Left renal pelvis (tissue), 4 donors: ENCODE results near the gene ZNF398. TPM values are rescaled to one million over a fixed set of nuclear protein-coding genes. Genes with fewer than 3 reads are reported as not detected.
"Not testable (repeated sequence)": the region's sequence is repeated elsewhere in the genome, so short reads cannot be mapped to it uniquely, and the experiment has no call there.

Experiments
- DNase-seq, 4 donors: peaks; one replicate each; pipeline ENCODE4 v3.0.0-alpha.2; 2013; ENCODE audit warnings: low read depth in 4 of 4, low spot score in 3 of 4
- polyA plus RNA-seq, 4 donors: library from polyadenylated mRNA; unstranded; fragments of 120-200 nt; gene quantifications; one replicate each; pipeline ENCODE4 v1.2.1, GENCODE V29; 2013; ENCODE audit not compliant: insufficient read length in 4 of 4

Gene ZNF398
- 10 to 100 TPM; 13.1 to 15.4 (median 14.4) TPM for polyA plus RNA-seq

- peak in 1 of 4 donors; percentile 72 for DNase-seq
Observed at GRCh38 chr7:149147072-149147751, at the start of gene ZNF398. Gene ZNF398 (plus strand): TSS chr7:149147453. CDS start chr7:149147743, 290 bp downstream.

GRCh38 chr7:149099058-149099457, 48.2 kb upstream of the ZNF398 start:
- no peak for DNase-seq

- no peak for DNase-seq
Observed at GRCh38 chr7:149100821-149101220, 46.4 kb upstream of the ZNF398 start.

GRCh38 chr7:149102666-149103065, 44.6 kb upstream of the ZNF398 start:
- DNase-seq = no peak

- DNase-seq = no peak
Observed at GRCh38 chr7:149103424-149103823, 43.8 kb upstream of the ZNF398 start.

GRCh38 chr7:149104214-149104613, 43.0 kb upstream of the ZNF398 start:
- DNase-seq = no peak

GRCh38 chr7:149104749-149105148, 42.5 kb upstream of the ZNF398 start:
- no peak for DNase-seq

GRCh38 chr7:149109969-149110368, 37.3 kb upstream of the ZNF398 start:
- no peak for DNase-seq

GRCh38 chr7:149125189-149125862, 21.9 kb upstream of the ZNF398 start:
- no peak for DNase-seq

GRCh38 chr7:149125863-149126661, 21.2 kb upstream of the ZNF398 start, which contains the start of gene ZNF425:
Gene ZNF425 (minus strand): TSS chr7:149126324. CDS start chr7:149126213, 111 bp downstream.
- peak; percentile 86 to 90 (median 87) for DNase-seq

GRCh38 chr7:149126662-149127266, 20.5 kb upstream of the ZNF398 start:
- no peak for DNase-seq

GRCh38 chr7:149130572-149131198, 16.6 kb upstream of the ZNF398 start:
- no peak for DNase-seq

- no peak for DNase-seq
Observed at GRCh38 chr7:149133028-149133710, 14.1 kb upstream of the ZNF398 start.

- no peak for DNase-seq
Observed at GRCh38 chr7:149136118-149136517, 11.1 kb upstream of the ZNF398 start.

- DNase-seq = no peak
Observed at GRCh38 chr7:149140831-149141230, 6.4 kb upstream of the ZNF398 start.

GRCh38 chr7:149141893-149142292, 5.4 kb upstream of the ZNF398 start:
- DNase-seq = no peak

- not testable (repeated sequence) for DNase-seq
Observed at GRCh38 chr7:149144436-149144922, 2.8 kb upstream of the ZNF398 start.

- DNase-seq = no peak
Observed at GRCh38 chr7:149145031-149145845, 2.0 kb upstream of the ZNF398 start.
